Measurements from ENCODE around the gene SH3RF3.

Gene SH3RF3

DNA sequence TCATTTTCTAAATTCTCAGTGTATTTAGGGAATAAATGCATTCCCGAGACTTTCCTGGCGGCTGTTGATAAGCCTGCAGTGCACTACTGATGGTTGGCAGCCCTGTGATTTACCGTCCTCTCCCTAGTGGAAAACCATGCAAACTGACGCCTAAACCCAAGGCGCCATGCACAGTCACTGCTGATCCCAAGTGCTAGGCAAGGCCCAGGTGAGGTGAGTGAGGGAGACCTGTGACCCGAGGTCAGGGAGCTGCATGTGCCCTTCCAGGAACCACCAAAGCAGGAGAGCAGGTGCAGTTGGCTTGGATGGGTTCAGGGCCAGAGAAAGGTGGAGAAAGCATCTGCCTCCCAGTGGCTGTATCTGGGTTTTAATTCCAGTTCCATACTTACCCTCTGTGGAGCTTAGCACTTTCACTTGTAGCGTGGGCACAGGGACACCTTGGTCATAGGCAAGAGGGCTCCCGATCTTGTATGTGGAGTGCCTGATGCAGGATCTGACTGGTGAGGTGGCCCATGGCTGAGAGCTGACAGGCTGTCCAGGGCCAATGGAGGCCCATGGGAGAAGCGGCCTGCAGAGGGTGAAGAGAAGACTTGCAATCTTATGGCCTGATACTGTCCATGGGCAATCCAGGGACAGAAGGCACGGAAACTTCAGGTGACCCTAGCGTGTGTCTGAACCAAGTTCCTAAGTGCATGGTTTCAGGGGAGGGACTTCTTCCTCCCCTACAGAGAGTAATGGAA, 131.3 kb downstream of the SH3RF3 start:
- no peak for DNase-seq (ENCODE audit: low read depth in 2 of 2)

DNA sequence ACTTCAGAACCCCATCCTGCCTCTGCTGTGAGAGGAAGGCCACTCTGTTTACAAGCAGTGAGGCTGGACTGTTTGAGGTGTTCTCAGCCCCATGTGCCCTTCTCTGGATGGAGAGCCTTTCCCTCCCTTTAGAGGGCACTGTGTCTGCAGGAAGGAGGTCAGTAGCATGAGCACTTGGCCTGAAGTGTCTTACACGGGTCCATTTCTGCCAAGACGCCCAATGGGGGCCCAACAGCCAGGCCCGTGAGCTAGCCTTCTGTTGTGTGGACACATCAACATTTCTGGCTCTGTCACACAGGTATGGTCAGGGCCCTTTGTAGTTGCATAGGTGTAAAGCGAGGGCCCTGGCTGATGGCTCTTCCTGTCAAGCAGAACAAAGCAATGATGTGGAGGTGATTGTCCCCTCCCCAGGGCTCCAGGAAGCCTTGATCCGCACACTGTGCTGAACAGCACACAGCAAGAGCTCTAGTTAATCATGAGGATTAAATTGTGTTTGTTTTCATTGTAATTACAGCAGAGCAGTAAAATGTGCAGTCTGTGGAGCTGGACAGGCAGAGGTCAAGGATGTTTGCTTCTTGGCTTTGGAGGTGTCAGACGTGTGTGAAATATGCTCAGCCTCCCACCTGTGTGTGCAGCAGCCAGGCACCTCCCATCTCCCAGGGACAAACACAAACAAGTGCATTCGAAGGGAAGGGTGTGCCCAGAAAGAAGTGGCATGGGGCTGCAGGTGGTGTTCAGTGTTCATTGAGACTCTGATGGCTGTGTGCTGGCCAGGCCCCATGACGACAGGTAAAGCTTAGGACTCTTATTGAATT, 132.1 kb downstream of the SH3RF3 start:
- no peak for DNase-seq (ENCODE audit: low read depth in 2 of 2)

DNA sequence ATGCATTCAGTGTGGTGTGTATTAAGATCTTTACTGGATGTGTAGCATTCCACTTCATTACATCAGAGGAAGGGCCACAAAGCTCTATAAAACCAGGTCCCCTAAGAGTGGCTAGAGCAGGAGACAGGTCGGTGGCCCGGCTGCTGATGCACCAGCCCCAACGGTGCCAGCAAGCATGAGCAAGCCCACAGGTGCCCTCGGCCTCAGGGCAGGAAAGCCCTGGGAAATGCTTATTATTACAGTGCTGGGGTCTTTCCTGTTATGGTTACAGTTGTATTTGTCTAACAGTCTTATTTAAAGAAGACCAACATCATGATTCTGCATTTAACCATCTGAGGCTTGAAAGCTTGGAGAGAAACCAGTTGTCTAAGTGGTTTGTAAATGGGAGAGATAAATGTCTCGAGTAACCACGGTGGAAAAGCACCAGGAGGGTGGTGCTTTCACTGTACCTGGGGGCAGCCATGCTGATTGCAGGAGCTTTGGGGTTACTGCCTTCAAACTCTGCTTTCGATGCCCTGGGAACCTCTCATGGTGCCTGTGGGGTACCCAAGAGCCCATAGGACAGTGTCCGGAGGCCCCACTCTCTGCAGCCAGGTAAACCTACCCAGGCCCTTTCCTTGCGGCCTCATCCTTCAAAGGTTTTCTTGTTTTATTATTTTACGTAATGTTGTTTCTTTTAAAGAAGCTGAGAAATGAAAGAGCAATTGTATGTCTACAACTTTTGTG, 133.1 kb downstream of the SH3RF3 start:
- no peak for DNase-seq (ENCODE audit: low read depth in 2 of 2)

DNA sequence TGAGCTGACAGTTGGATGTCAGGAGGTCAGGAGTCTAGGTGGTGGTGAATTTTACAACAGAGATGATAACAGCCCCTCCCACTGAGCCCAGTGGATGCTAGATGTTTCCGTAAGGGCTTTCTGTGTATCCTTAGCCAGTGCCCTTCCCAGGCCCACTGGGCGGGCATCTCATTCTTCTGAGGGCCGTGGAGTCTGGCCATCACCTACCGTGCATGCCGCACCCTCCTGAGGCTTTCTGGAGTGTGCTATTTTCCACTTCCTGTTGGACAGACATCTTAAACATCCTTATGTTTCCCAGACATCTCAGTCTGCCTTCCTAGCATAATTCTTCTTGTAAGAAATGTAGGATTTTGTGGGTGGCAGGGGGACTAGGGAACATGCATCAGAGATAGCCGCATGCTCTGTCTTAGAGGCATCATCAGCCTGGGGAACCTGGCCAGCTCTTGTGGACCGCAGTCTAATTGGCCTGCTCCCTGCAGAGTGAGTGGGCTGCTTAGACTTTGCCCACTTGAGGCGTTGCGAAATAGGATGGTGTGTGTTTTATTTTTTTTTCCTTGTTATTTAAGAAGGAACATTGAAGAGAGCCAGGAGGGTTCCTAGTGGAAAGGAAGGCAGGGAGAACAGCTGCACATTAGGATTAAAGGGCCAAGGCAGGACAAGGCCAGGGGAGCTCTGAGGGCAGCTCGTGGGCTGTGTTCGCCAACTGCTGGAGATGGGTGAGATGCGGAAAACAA, 135.8 kb downstream of the SH3RF3 start:
- DNase-seq (ENCODE audit: low read depth in 2 of 2), result no peak

DNA sequence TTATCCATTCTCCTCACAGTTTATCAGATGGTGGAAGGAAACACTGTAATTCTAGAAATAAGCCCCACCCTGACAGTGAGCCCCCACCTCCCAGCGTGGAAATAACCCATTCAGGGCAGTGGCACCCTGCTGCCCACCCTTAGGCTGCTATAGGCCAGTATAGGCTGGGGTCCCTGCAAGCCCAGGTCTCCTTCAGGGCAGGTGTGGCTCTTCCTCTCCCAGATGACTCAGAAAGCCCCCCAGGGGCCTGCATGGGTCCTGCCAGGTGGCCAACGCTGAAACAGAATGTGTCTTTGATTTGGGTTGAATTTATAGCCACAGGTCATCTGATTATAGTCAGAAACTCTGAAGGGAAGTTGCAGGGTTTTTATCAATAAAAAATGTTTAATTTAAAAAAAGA, 136.4 kb downstream of the SH3RF3 start:
- DNase-seq (ENCODE audit: low read depth in 2 of 2), result no peak

DNA sequence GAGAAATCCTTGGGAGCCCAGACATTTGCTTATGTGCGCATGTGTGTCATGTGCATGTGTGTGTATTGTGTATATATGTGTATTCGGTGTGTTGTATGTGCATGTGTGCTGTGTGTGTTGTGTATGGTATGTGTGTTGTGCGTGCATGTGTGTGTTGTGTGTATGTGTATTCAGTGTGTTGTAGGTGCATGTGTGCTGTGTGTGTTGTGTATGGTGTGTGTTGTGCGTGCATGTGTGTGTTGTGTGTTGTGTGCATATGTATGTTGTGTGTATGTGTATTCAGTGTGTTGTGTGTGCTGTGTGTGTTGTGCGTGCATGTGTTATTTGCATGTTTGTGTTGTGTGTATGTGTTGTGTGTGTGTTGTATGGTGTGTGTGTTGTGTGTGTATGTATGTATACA, 136.9 kb downstream of the SH3RF3 start:
- DNase-seq (ENCODE audit: low read depth in 2 of 2), result no peak

DNA sequence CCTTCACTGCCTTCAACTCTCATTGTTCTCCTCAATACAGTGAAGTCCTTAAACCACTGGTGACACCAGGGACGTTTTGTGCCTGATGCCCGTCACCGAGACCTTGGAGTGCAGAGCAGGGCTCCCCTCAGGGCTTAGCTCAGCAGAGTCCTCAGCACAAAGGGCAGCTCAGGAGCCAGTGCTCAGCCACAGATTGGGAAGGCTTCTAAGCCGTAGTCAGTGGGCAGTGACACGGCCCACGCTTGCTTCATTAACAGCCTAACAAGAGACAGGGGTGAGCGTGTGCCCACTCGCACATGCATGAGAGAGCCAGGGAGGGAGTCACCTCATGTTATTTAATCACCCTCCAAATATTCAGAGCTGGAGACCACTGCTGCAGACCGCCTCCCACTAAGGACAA, 137.5 kb downstream of the SH3RF3 start:
- DNase-seq (ENCODE audit: low read depth in 2 of 2), result no peak

DNA sequence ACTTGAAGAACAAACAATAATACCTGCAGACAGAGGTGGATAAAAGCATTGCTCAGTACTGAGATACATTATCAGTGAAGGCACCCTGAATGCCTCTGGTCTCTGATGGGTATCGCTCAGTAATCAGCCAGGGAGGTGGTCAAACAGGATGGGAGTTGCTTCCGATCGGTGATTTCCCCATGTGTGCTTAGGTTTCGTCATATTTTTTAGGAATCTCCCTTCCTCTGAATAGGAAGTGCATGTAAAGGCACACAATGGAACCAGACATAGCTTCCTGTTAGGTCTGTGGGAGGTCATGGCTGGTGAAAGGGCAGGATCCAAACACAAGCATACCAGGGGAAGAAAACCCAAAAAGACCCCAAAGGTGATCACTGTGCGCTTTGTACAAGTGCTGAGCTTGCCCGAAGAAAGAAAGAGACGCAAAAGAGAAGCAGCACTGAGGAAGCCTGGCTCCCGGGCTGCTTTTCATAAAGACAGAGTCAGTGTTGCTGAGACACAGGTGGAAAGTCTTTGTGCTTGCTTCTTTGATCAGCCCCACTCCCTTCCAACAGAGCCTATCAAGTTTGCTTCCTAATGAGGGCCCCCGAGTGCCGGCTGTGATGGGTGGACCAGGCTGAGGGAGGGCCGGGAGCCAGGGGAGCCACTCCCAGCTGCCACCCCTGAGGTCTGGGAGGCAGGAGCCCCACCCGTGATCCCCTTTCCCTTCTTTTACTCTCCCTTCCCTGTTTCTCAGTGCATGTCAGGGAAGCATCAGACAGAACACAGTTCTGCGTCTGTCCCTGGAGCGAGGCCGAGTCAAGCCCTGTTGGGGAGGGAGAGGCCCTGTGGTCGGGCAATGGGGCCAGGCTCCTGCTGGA, 138.2 kb downstream of the SH3RF3 start:
- no peak for DNase-seq (ENCODE audit: low read depth in 2 of 2)

DNA sequence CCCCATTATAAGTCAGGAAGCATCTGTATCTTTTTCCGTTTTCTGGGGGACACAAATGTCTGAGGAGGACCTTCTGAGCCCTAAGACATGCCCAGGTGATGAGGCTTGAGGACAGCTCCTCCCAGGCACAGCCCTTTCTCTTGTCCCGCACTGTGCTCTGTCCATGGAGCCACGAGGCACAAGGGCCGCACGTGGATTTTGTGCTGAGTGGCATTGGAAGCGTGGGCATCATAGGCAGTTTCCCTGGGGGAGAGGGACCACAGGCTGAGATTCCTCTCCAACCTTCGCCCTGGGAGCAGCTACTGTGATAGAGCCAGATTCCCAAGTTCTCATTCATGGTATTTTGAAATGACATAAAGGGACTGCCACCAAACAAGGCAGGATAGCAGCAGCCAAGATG, 139.9 kb downstream of the SH3RF3 start:
- DNase-seq (ENCODE audit: low read depth in 2 of 2), result no peak

DNA sequence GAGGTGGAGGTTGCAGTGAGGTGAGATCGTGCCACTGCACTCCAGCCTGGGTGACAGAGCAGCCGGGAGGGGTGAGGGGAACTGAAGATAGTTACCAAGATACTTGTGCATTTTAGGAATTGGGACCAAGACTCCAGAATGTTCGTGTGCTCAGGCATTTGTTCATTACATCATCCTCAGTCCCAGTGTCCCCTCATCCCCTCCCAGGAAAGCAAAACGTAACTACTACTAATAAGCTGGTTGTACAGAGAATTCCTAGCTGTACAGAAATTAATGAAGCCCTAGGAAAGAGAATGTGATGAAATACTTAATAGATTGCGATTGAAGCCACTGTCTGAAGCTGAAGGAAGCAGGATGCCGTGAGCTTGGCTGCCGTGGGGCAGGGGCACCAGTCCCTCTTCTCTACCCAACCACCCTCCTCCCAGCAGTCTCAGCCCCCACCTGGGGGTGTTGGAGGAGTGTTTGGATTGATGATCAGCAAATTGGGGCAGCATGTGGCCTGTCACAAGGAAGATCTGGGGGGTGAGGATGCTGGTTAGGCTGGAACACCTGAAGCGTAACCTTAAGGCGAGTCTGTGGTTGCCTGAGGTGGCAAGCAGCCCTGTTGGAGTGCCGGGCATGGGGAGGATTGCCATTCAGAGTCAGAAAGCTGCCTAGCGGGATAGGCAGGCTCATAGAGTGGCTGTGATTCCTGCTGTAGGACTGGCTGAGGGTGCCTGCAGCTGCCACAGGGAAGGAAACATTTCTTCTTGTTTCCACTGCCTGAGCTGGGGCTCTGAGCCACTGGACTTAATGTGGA, 140.9 kb downstream of the SH3RF3 start:
- DNase-seq (ENCODE audit: low read depth in 2 of 2), result no peak

DNA sequence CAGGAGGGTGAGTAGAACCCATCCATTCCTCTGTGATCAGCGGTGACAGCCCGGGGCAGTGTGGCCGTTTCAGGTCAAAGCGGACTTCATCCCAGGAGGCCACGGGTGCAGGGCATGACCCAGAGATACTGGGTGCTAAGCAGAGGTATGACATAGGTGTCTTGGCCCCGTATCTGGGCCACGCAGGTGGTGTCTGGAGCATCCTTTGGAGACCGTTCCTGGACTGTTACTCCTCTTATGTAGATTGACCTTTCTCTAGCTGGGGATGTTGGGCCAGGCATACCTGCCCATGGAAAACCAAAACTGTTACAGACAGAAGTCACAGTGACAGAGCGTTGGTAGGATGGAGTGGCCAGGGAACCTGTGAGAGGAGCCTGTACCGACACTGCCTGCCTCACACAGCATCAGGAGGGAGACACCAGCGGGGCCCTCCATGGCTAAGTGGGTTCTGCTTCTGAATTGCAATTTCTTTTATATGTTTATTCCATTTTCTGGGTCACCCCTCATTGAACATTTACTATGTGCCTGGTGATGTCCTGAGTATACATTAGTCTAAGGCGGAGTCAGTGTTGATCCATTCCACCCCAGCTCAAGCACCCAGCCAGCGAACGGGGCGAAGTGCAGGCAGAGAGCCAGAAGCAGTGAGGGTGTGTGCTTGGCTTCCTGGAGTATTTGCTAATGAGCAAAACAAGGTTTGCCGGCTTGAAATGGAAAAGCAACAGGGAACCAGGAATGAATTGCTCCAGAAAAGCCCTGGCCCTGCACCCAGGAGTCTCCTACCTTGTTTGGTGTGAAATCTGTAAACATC, 141.7 kb downstream of the SH3RF3 start:
- no peak for DNase-seq (ENCODE audit: low read depth in 2 of 2)

DNA sequence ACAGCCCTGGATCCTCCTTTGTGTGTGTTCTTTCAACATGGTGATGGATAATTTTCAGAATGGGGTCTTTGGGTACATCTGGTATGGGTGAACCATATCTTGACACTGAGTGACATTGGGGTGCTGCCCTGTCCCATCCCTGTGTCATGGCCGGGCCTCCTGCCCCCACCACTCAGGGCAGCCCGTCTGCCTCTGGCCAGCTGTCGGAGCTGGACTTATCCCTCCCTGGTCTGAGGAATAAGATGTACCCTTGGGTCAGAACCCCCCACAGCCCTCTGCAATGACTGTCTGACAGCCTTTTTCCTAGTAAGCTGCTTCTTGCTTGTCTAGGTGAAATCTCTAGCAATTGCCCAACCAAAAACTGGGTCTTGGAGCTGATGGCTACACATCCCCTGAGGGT, 142.9 kb downstream of the SH3RF3 start:
- no peak for DNase-seq (ENCODE audit: low read depth in 2 of 2)

DNA sequence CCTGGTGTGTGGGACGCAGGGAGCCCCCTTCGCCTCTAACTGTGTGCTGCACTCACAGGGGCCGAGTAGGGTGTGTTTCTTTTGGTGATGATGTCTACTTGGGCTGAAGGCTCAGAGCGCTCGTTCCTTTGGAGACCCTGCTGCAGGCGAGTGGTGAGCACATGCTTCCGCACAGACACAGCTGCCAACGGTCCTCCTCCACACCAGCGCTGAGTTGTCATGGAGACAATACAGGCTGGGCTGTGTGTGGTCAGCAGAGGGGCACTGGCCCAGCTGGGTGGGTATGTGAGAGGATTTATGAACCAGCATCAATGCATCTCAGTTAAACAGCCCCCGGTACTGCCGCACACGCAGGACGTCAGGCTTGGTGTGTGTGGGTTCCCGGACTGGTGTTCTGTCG, 143.5 kb downstream of the SH3RF3 start:
- no peak for DNase-seq (ENCODE audit: low read depth in 2 of 2)

DNA sequence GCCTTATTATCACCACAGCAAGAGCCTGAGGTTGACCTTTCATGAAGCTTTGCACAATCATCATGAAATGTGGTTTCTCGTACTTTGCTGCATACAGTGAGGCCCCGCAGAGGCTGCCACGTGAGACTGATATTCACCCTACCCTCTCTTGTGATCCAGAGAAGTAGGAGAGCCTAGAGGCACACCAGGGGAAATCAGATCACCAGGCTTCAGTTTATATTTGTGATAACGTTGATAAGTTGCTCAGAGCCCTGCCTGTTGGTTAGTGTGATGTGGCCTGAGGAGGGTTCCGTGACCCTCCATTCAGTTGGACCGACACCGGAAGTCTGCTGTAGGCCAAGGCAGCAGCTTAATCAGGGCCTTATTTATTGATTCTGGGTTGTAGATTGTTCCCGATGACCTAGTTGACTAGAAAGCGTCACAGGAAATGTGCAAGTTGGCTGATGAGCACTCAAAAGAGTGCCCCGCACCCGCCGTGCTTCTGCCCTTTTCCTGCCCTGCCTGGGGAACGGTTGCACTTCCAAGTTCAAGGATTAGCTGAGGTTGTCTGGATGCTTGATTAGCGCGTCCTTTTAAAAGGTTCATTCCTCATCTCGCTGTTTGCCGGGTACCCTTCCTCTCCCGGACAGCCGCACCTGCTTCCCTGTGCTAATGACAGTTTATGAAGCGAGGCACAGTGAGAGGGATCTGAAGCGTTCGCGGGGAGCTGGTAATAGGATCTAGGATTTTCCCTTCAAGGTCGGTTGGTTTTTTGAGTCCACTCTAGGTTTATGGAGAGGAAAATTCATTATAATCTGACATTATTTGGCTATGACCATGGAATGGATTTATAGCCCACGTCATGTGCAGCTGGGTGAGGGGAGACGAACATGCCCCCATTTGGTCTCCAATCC, 146.4 kb downstream of the SH3RF3 start:
- no peak for DNase-seq (ENCODE audit: low read depth in 2 of 2)

DNA sequence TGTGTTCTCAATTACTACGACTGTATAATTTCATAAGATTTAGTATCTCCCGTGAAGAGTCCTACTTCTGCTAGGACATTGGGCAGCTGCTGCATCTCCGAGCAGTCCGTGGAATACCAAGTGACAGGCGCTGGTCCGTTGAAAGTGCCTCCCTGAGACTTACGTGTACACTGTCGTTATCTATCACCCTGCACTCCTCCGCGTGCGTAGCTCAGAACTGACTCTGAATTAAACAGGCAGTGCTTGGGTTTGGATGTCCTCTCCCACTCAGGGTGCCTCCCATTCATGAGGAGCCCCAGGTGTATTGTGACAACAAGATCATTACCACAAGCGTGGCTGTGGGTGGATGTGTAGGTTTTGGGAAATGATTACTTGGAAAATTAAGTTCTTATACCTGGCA, 148.4 kb downstream of the SH3RF3 start:
- DNase-seq (ENCODE audit: low read depth in 2 of 2), result no peak

DNA sequence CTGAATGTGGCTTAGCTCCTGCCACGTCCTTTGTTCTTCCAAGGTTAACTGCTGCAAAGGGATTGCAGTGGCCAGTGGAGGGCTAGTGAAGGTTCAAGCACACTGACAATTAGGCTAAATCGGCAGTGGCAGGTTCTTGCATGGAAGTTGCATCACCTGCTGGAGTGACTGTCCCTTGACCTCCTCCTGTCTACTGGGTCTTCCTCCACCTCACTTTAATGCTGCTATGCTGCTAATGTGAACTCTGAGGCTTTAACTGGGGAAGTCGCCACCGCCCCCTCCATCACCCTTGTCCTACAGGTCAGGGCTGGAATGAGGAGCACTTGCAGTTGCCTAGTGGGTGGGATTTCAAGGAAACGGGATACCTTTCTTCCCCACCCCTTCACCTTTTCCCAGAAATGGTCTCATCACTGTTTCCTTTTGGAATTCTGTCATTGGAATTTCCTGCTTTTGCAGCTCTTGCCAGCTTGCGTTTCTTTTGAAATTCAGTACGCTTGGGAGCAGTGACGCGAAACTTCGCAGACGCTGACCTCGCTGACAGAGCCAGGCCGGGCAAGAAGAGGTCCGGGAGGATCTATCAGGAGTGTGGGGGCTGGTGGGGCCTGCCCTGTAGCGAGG, 150.3 kb downstream of the SH3RF3 start:
- no peak for DNase-seq (ENCODE audit: low read depth in 2 of 2)

DNA sequence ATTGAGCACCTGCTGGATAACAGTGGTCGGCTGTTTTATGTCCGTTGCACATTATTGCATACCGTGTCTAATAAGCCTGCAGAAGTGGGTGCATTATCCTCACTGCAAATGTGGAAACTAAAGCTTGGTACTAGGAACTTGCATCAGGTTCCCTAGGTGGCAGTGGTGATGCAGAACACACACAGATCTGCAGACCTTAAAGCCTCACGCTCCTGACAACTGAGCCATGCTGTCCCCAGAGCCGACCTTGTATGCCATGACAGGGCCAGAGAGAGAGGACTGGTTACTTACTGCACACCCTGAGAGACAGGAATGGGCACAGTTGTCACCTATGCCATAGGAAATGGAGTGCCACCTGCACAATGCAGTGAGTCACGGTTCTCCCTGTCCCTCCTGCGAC, 151.8 kb downstream of the SH3RF3 start:
- no peak for DNase-seq (ENCODE audit: low read depth in 2 of 2)

DNA sequence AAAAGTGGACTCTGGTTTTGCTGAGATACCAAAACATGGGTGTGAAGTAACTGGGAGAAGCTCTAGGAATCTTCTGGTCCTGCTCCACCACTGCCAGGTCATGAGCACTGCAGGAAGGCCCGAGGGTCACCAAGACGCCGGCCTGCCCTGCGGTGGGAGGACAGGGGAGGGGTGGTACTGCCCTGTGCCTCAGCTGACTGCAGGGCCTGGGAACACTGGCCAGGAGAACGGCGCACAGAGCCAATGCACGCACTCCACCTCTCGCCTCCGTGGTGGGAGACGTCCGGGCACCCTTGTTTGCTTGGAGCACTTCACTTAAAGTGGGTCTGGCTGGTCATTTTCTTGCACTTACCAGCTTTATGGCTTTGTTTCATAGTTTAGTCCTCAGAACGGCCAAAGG, 153.4 kb downstream of the SH3RF3 start:
- DNase-seq (ENCODE audit: low read depth in 2 of 2), result no peak

All from stimulated activated CD4-positive, alpha-beta T cell treated with anti-CD3 and anti-CD28 coated beads, Interleukin-1b, Interleukin-23, amount 100 ng/mL, for 1 hour (primary cell).